ENCODE measurements around the gene MEF2D. TPM values are rescaled to one million over a fixed set of nuclear protein-coding genes. Genes with fewer than 3 reads are reported as not detected.
A peak's percentile ranks its signal among the peaks of the same experiment; 100 is the strongest.

MEF2D gene
- total and polyA plus RNA-seq, 3 donors from 2014 or later: 34.4 to 113 (median 96.8) TPM

DNA sequence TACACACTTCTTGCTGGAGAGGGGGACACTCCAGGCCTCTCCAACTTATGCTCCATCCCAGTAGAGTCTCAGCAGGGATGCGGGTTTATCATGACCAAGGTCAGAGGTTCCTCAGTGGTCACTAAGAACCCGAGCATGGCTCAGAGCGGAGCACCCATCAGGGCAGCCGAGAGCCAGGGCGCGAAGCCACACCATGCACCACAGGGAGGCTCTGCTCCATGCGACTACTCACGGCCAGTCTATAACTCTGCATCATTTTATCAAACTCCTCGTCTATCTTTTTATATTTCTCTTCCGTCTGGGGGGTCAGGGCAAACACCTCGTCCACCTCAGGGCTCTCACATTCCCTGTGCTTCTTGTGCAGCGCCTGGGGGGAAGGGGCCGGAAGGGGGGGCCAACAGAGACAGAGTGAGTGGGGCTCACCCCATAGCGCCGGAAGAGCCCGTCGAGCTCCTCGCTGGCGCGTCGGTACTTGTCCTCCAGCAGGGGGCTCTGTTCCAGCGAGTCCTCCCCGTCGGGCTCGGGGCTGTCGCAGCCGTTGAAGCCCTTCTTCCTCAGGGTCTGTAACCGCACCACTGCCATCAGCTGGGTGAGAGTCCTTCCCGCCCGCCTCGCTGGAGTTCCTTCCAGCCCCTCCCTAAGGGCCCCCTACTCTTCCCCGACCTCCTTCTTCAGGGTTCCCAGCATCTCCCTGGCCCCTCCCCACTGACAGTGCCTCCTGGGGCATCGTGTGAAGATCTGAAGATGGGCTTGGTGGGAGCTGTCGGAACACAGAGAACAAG is 20.0 kb downstream of the MEF2D start:
- TF ChIP-seq, protein P1, sequence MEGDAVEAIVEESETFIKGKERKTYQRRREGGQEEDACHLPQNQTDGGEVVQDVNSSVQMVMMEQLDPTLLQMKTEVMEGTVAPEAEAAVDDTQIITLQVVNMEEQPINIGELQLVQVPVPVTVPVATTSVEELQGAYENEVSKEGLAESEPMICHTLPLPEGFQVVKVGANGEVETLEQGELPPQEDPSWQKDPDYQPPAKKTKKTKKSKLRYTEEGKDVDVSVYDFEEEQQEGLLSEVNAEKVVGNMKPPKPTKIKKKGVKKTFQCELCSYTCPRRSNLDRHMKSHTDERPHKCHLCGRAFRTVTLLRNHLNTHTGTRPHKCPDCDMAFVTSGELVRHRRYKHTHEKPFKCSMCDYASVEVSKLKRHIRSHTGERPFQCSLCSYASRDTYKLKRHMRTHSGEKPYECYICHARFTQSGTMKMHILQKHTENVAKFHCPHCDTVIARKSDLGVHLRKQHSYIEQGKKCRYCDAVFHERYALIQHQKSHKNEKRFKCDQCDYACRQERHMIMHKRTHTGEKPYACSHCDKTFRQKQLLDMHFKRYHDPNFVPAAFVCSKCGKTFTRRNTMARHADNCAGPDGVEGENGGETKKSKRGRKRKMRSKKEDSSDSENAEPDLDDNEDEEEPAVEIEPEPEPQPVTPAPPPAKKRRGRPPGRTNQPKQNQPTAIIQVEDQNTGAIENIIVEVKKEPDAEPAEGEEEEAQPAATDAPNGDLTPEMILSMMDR (IDR thresholded peaks at IDR 0.05): peak; percentile 36 to 55 (median 50)
- no peak for TF ChIP-seq POLR2A (IDR thresholded peaks at IDR 0.05)
- Histone ChIP-seq H3K27me3 (no peaks in the 10 kb centered on the region), H3K4me1 (peaks cover 17% of the 10 kb centered on the region), H3K4me3 (no peak overlapping the region), H3K27ac (peak overlapping the region in 1 of 2 donors; percentile 24), H3K9me3 (no peaks in the 10 kb centered on the region), H3K36me3 (ENCODE audit: low read depth, missing control alignments) (no peaks in the 10 kb centered on the region)
- WGBS, 2 donors: 46 to 70% methylated on average over 18 to 34 of the region's 34 CpGs
- no peak for DNase-seq
- intact Hi-C loops (cut with DNase I; ENCODE audit: low total_unique reads): no loop called here

- H3K9me3 ChIP-seq: no peaks in the 10 kb centered on the region
- H3K4me3 ChIP-seq: no peak overlapping the region
- no peaks in the 10 kb centered on the region for H3K36me3 ChIP-seq (ENCODE audit: low read depth, missing control alignments)
- TF ChIP-seq, protein P1 (IDR thresholded peaks at IDR 0.05): no peak
- TF ChIP-seq POLR2A (IDR thresholded peaks at IDR 0.05): no peak
- 38 to 49% methylated on average over 4 of the region's 4 CpGs for WGBS, 2 donors
- no peak for DNase-seq
- H3K27ac ChIP-seq: no peak overlapping the region
- intact Hi-C loops (cut with DNase I; ENCODE audit: low total_unique reads): no loop called here
- peaks cover 17% of the 10 kb centered on the region for H3K4me1 ChIP-seq
- H3K27me3 ChIP-seq: no peaks in the 10 kb centered on the region
Measured at GRCh38 chr1:156480016-156480370, 20.6 kb downstream of the MEF2D start.

GRCh38 chr1:156479093-156480015 is 21.2 kb downstream of the MEF2D start:
- Histone ChIP-seq H3K4me3 (no peak overlapping the region), H3K9me3 (no peaks in the 10 kb centered on the region), H3K4me1 (peaks cover 17% of the 10 kb centered on the region), H3K27me3 (no peaks in the 10 kb centered on the region), H3K36me3 (ENCODE audit: low read depth, missing control alignments) (no peaks in the 10 kb centered on the region), H3K27ac (no peak overlapping the region)
- TF ChIP-seq POLR2A (IDR thresholded peaks at IDR 0.05): no peak
- TF ChIP-seq, protein P1 (IDR thresholded peaks at IDR 0.05): no peak
- 82 to 89% methylated on average over 10 to 15 of the region's 15 CpGs for WGBS, 2 donors
- no peak for DNase-seq
- intact Hi-C loops (cut with DNase I; ENCODE audit: low total_unique reads): no loop called here

GRCh38 chr1:156478250-156478627 is 22.3 kb downstream of the MEF2D start:
- H3K27ac ChIP-seq: peak overlapping the region in 1 of 2 donors; percentile 58
- H3K4me1 ChIP-seq: peaks cover 17% of the 10 kb centered on the region
- no peak for DNase-seq
- no peak overlapping the region for H3K4me3 ChIP-seq
- no peaks in the 10 kb centered on the region for H3K9me3 ChIP-seq
- no peaks in the 10 kb centered on the region for H3K36me3 ChIP-seq (ENCODE audit: low read depth, missing control alignments)
- TF ChIP-seq POLR2A (IDR thresholded peaks at IDR 0.05): no peak
- TF ChIP-seq, protein P1 (IDR thresholded peaks at IDR 0.05): no peak
- no peaks in the 10 kb centered on the region for H3K27me3 ChIP-seq
- WGBS, 2 donors: 91 to 97% methylated on average over 8 of the region's 8 CpGs
- intact Hi-C loops (cut with DNase I; ENCODE audit: low total_unique reads): no loop called here

Data from testis (tissue), 3 donors.